ENCODE measurements around the gene MANSC1. TPM values are rescaled to one million over a fixed set of nuclear protein-coding genes. Genes with fewer than 3 reads are reported as not detected.

MANSC1 gene
- 10 to 100 TPM; 13.7 to 26.5 TPM for polyA plus RNA-seq

- peaks cover 0 to 3% of the 10 kb centered on the region in 2 donors for H3K36me3 ChIP-seq (ENCODE audit: control insufficient read depth in 2 of 2, insufficient read depth in 2 of 2, low read length in 1 of 2)
- no peaks in the 10 kb centered on the region for H3K4me1 ChIP-seq (ENCODE audit: control insufficient read depth in 2 of 2, insufficient read depth in 2 of 2, low read length in 1 of 2)
- H3K9me3 ChIP-seq (ENCODE audit: control insufficient read depth in 2 of 2, insufficient read depth in 1 of 2, low read depth in 1 of 2, low read length in 1 of 2), result no peaks in the 10 kb centered on the region
- 1% methylated on average over 47 to 68 of the region's 68 CpGs for WGBS, 2 donors
- H3K27ac ChIP-seq (ENCODE audit: low read depth in 2 of 2, low read length in 1 of 2), result peak within 1 kb of the TSS; percentile 91 to 96
- peak within 1 kb of the TSS; percentile 79 to 82 for H3K4me3 ChIP-seq (ENCODE audit: low read depth in 1 of 2, low read length in 2 of 2)
- H3K27me3 ChIP-seq (ENCODE audit: control insufficient read depth in 1 of 2, insufficient read depth in 2 of 2, low read length in 2 of 2), result no peaks in the 10 kb centered on the region
Observed at GRCh38 chr12:12349711-12350665, at the start of gene MANSC1. Gene MANSC1 (minus strand): TSS chr12:12350242. CDS start chr12:12343314, 6,928 bp downstream.

- Histone ChIP-seq H3K9me3 (ENCODE audit: control insufficient read depth in 2 of 2, insufficient read depth in 1 of 2, low read depth in 1 of 2, low read length in 1 of 2) (no peaks in the 10 kb centered on the region), H3K4me1 (ENCODE audit: control insufficient read depth in 2 of 2, insufficient read depth in 2 of 2, low read length in 1 of 2) (no peaks in the 10 kb centered on the region), H3K27ac (ENCODE audit: low read depth in 2 of 2, low read length in 1 of 2) (no peak overlapping the region), H3K27me3 (ENCODE audit: control insufficient read depth in 1 of 2, insufficient read depth in 2 of 2, low read length in 2 of 2) (no peaks in the 10 kb centered on the region), H3K36me3 (ENCODE audit: control insufficient read depth in 2 of 2, insufficient read depth in 2 of 2, low read length in 1 of 2) (no peaks in the 10 kb centered on the region), H3K4me3 (ENCODE audit: low read depth in 1 of 2, low read length in 2 of 2) (no peak overlapping the region)
- 96 to 100% methylated on average over 1 of the region's 1 CpG for WGBS, 2 donors
Observed at GRCh38 chr12:12399161-12399560, 49.1 kb upstream of the MANSC1 start.

GRCh38 chr12:12398026-12398859 lies 48.2 kb upstream of the MANSC1 start:
- no peaks in the 10 kb centered on the region for H3K27me3 ChIP-seq (ENCODE audit: control insufficient read depth in 1 of 2, insufficient read depth in 2 of 2, low read length in 2 of 2)
- H3K9me3 ChIP-seq (ENCODE audit: control insufficient read depth in 2 of 2, insufficient read depth in 1 of 2, low read depth in 1 of 2, low read length in 1 of 2), result no peaks in the 10 kb centered on the region
- no peak overlapping the region for H3K4me3 ChIP-seq (ENCODE audit: low read depth in 1 of 2, low read length in 2 of 2)
- H3K4me1 ChIP-seq (ENCODE audit: control insufficient read depth in 2 of 2, insufficient read depth in 2 of 2, low read length in 1 of 2), result no peaks in the 10 kb centered on the region
- 43 to 55% methylated on average over 7 of the region's 7 CpGs for WGBS, 2 donors
- H3K36me3 ChIP-seq (ENCODE audit: control insufficient read depth in 2 of 2, insufficient read depth in 2 of 2, low read length in 1 of 2), result no peaks in the 10 kb centered on the region
- peak overlapping the region; percentile 36 to 37 for H3K27ac ChIP-seq (ENCODE audit: low read depth in 2 of 2, low read length in 1 of 2)

- no peak overlapping the region for H3K4me3 ChIP-seq (ENCODE audit: low read depth in 1 of 2, low read length in 2 of 2)
- H3K27me3 ChIP-seq (ENCODE audit: control insufficient read depth in 1 of 2, insufficient read depth in 2 of 2, low read length in 2 of 2), result no peaks in the 10 kb centered on the region
- no peaks in the 10 kb centered on the region for H3K4me1 ChIP-seq (ENCODE audit: control insufficient read depth in 2 of 2, insufficient read depth in 2 of 2, low read length in 1 of 2)
- H3K9me3 ChIP-seq (ENCODE audit: control insufficient read depth in 2 of 2, insufficient read depth in 1 of 2, low read depth in 1 of 2, low read length in 1 of 2), result no peaks in the 10 kb centered on the region
- 88 to 91% methylated on average over 5 of the region's 5 CpGs for WGBS, 2 donors
- no peak overlapping the region for H3K27ac ChIP-seq (ENCODE audit: low read depth in 2 of 2, low read length in 1 of 2)
- no peaks in the 10 kb centered on the region for H3K36me3 ChIP-seq (ENCODE audit: control insufficient read depth in 2 of 2, insufficient read depth in 2 of 2, low read length in 1 of 2)
Observed at GRCh38 chr12:12397184-12397583, 47.1 kb upstream of the MANSC1 start.

- H3K27ac ChIP-seq (ENCODE audit: low read depth in 2 of 2, low read length in 1 of 2), result no peak overlapping the region
- H3K9me3 ChIP-seq (ENCODE audit: control insufficient read depth in 2 of 2, insufficient read depth in 1 of 2, low read depth in 1 of 2, low read length in 1 of 2), result no peaks in the 10 kb centered on the region
- no peaks in the 10 kb centered on the region for H3K27me3 ChIP-seq (ENCODE audit: control insufficient read depth in 1 of 2, insufficient read depth in 2 of 2, low read length in 2 of 2)
- WGBS, 2 donors, result 87 to 89% methylated on average over 4 of the region's 4 CpGs
- H3K36me3 ChIP-seq (ENCODE audit: control insufficient read depth in 2 of 2, insufficient read depth in 2 of 2, low read length in 1 of 2), result no peaks in the 10 kb centered on the region
- H3K4me3 ChIP-seq (ENCODE audit: low read depth in 1 of 2, low read length in 2 of 2), result no peak overlapping the region
- no peaks in the 10 kb centered on the region for H3K4me1 ChIP-seq (ENCODE audit: control insufficient read depth in 2 of 2, insufficient read depth in 2 of 2, low read length in 1 of 2)
Observed at GRCh38 chr12:12396694-12397093, 46.7 kb upstream of the MANSC1 start.

GRCh38 chr12:12393171-12393570 lies 43.1 kb upstream of the MANSC1 start:
- no peak overlapping the region for H3K4me3 ChIP-seq (ENCODE audit: low read depth in 1 of 2, low read length in 2 of 2)
- no peaks in the 10 kb centered on the region for H3K9me3 ChIP-seq (ENCODE audit: control insufficient read depth in 2 of 2, insufficient read depth in 1 of 2, low read depth in 1 of 2, low read length in 1 of 2)
- no peak overlapping the region for H3K27ac ChIP-seq (ENCODE audit: low read depth in 2 of 2, low read length in 1 of 2)
- no peaks in the 10 kb centered on the region for H3K27me3 ChIP-seq (ENCODE audit: control insufficient read depth in 1 of 2, insufficient read depth in 2 of 2, low read length in 2 of 2)
- H3K4me1 ChIP-seq (ENCODE audit: control insufficient read depth in 2 of 2, insufficient read depth in 2 of 2, low read length in 1 of 2), result no peaks in the 10 kb centered on the region
- 84 to 90% methylated on average over 2 of the region's 2 CpGs for WGBS, 2 donors
- H3K36me3 ChIP-seq (ENCODE audit: control insufficient read depth in 2 of 2, insufficient read depth in 2 of 2, low read length in 1 of 2), result no peaks in the 10 kb centered on the region

- Histone ChIP-seq H3K4me1 (ENCODE audit: control insufficient read depth in 2 of 2, insufficient read depth in 2 of 2, low read length in 1 of 2) (no peaks in the 10 kb centered on the region), H3K27me3 (ENCODE audit: control insufficient read depth in 1 of 2, insufficient read depth in 2 of 2, low read length in 2 of 2) (no peaks in the 10 kb centered on the region), H3K9me3 (ENCODE audit: control insufficient read depth in 2 of 2, insufficient read depth in 1 of 2, low read depth in 1 of 2, low read length in 1 of 2) (no peaks in the 10 kb centered on the region), H3K36me3 (ENCODE audit: control insufficient read depth in 2 of 2, insufficient read depth in 2 of 2, low read length in 1 of 2) (no peaks in the 10 kb centered on the region), H3K4me3 (ENCODE audit: low read depth in 1 of 2, low read length in 2 of 2) (no peak overlapping the region), H3K27ac (ENCODE audit: low read depth in 2 of 2, low read length in 1 of 2) (no peak overlapping the region)
- WGBS, 2 donors, result 73 to 81% methylated on average over 2 of the region's 2 CpGs
Observed at GRCh38 chr12:12392413-12392812, 42.4 kb upstream of the MANSC1 start.

GRCh38 chr12:12387501-12387900 lies 37.5 kb upstream of the MANSC1 start:
- no peak overlapping the region for H3K27ac ChIP-seq (ENCODE audit: low read depth in 2 of 2, low read length in 1 of 2)
- no peaks in the 10 kb centered on the region for H3K27me3 ChIP-seq (ENCODE audit: control insufficient read depth in 1 of 2, insufficient read depth in 2 of 2, low read length in 2 of 2)
- peaks cover 0 to 2% of the 10 kb centered on the region in 2 donors for H3K4me1 ChIP-seq (ENCODE audit: control insufficient read depth in 2 of 2, insufficient read depth in 2 of 2, low read length in 1 of 2)
- H3K9me3 ChIP-seq (ENCODE audit: control insufficient read depth in 2 of 2, insufficient read depth in 1 of 2, low read depth in 1 of 2, low read length in 1 of 2), result no peaks in the 10 kb centered on the region
- H3K4me3 ChIP-seq (ENCODE audit: low read depth in 1 of 2, low read length in 2 of 2), result no peak overlapping the region
- no peaks in the 10 kb centered on the region for H3K36me3 ChIP-seq (ENCODE audit: control insufficient read depth in 2 of 2, insufficient read depth in 2 of 2, low read length in 1 of 2)
- WGBS, 2 donors, result 38 to 45% methylated on average over 3 of the region's 3 CpGs

GRCh38 chr12:12384571-12385340 lies 34.7 kb upstream of the MANSC1 start:
- H3K36me3 ChIP-seq (ENCODE audit: control insufficient read depth in 2 of 2, insufficient read depth in 2 of 2, low read length in 1 of 2), result peaks cover 0 to 2% of the 10 kb centered on the region in 2 donors
- H3K9me3 ChIP-seq (ENCODE audit: control insufficient read depth in 2 of 2, insufficient read depth in 1 of 2, low read depth in 1 of 2, low read length in 1 of 2), result no peaks in the 10 kb centered on the region
- 54 to 75% methylated on average over 7 of the region's 7 CpGs for WGBS, 2 donors
- no peaks in the 10 kb centered on the region for H3K27me3 ChIP-seq (ENCODE audit: control insufficient read depth in 1 of 2, insufficient read depth in 2 of 2, low read length in 2 of 2)
- no peak overlapping the region for H3K4me3 ChIP-seq (ENCODE audit: low read depth in 1 of 2, low read length in 2 of 2)
- peaks cover 0 to 2% of the 10 kb centered on the region in 2 donors for H3K4me1 ChIP-seq (ENCODE audit: control insufficient read depth in 2 of 2, insufficient read depth in 2 of 2, low read length in 1 of 2)
- H3K27ac ChIP-seq (ENCODE audit: low read depth in 2 of 2, low read length in 1 of 2), result peak overlapping the region in 1 of 2 donors; percentile 45

Data from esophagus (tissue), 2 donors.